Skin epidermis (tissue), 12 donors: ENCODE measurements around the gene NAALADL1.

Source experiments
- H3K27ac ChIP-seq, 21 experiments: fragments of 200-600 bp; sonication (generic) in 11 of 21; one replicate each; pipeline ENCODE4 v1.5.0; 2020; ENCODE audit warnings: mild to moderate bottlenecking in 3 of 21, inconsistent platforms in 2 of 21, moderate library complexity in 2 of 21
- H3K4me3 ChIP-seq, 7 experiments: fragments of 200-600 bp; sonication (generic) in 2 of 7; one replicate each; pipeline ENCODE4 v1.5.0; 2020; ENCODE audit warnings: inconsistent platforms in 2 of 7, mild to moderate bottlenecking in 2 of 7, moderate library complexity in 1 of 7

Gene NAALADL1

GRCh38 chr11:65058419-65059054 lies at the start of gene NAALADL1:
Gene NAALADL1 (minus strand): TSS chr11:65058553. CDS start chr11:65058521, 32 bp downstream.
- no peak within 1 kb of the TSS for H3K4me3 ChIP-seq
- H3K27ac ChIP-seq, result no peak within 1 kb of the TSS

GRCh38 chr11:65107751-65108468 lies 49.6 kb upstream of the NAALADL1 start:
- Histone ChIP-seq H3K4me3 (no peak overlapping the region), H3K27ac (peak overlapping the region in 3 of 21 experiments; percentile 4 to 33 (median 31))

GRCh38 chr11:65107078-65107477 lies 48.7 kb upstream of the NAALADL1 start:
- no peak overlapping the region for H3K27ac ChIP-seq
- no peak overlapping the region for H3K4me3 ChIP-seq

GRCh38 chr11:65104628-65105027 lies 46.3 kb upstream of the NAALADL1 start:
- H3K27ac ChIP-seq, result no peak overlapping the region
- H3K4me3 ChIP-seq, result no peak overlapping the region

- Histone ChIP-seq H3K27ac (peak overlapping the region in 1 of 21 experiments; percentile 10), H3K4me3 (no peak overlapping the region)
Measured at GRCh38 chr11:65103476-65103875, 45.1 kb upstream of the NAALADL1 start.

- H3K4me3 ChIP-seq, result no peak overlapping the region
Measured at GRCh38 chr11:65102142-65103095, 44.1 kb upstream of the NAALADL1 start.

GRCh38 chr11:65100674-65101350 lies 42.5 kb upstream of the NAALADL1 start:
- Histone ChIP-seq H3K27ac (peak overlapping the region in 4 of 21 experiments; percentile 8 to 54 (median 26)), H3K4me3 (no peak overlapping the region)

More at GRCh38 chr11:65102142-65103095, 44.1 kb upstream of the NAALADL1 start:
- H3K27ac ChIP-seq, result peak overlapping the region in 6 of 21 experiments; percentile 1 to 36 (median 20)

GRCh38 chr11:65096926-65097325 lies 38.6 kb upstream of the NAALADL1 start:
- Histone ChIP-seq H3K4me3 (peak overlapping the region; percentile 67 to 96 (median 80)), H3K27ac (peak overlapping the region in 19 of 21 experiments; percentile 55 to 98 (median 92))

- H3K27ac ChIP-seq, result peak within 1 kb of the TSS; percentile 55 to 98 (median 90)
- peak within 1 kb of the TSS; percentile 67 to 96 (median 80) for H3K4me3 ChIP-seq
Measured at GRCh38 chr11:65095974-65096806, 37.8 kb upstream of the NAALADL1 start, which contains the start of gene VPS51. Gene VPS51 (plus strand): TSS chr11:65096214. CDS start chr11:65096251, 37 bp downstream.

GRCh38 chr11:65095427-65095826 lies 37.1 kb upstream of the NAALADL1 start:
- peak overlapping the region in 3 of 7 experiments; percentile 77 to 96 (median 91) for H3K4me3 ChIP-seq

GRCh38 chr11:65090628-65091027 lies 32.3 kb upstream of the NAALADL1 start:
- Histone ChIP-seq H3K4me3 (no peak overlapping the region), H3K27ac (no peak overlapping the region)

More at GRCh38 chr11:65095427-65095826, 37.1 kb upstream of the NAALADL1 start:
- H3K27ac ChIP-seq, result peak overlapping the region in 17 of 21 experiments; percentile 55 to 98 (median 90)

GRCh38 chr11:65089621-65090020 lies 31.3 kb upstream of the NAALADL1 start:
- Histone ChIP-seq H3K4me3 (no peak overlapping the region), H3K27ac (no peak overlapping the region)

GRCh38 chr11:65087827-65088226 lies 29.5 kb upstream of the NAALADL1 start:
- Histone ChIP-seq H3K27ac (no peak overlapping the region), H3K4me3 (no peak overlapping the region)

GRCh38 chr11:65087216-65087615 lies 28.9 kb upstream of the NAALADL1 start:
- H3K4me3 ChIP-seq, result no peak overlapping the region
- no peak overlapping the region for H3K27ac ChIP-seq

GRCh38 chr11:65086809-65087208 lies 28.5 kb upstream of the NAALADL1 start:
- H3K4me3 ChIP-seq, result no peak overlapping the region
- H3K27ac ChIP-seq, result no peak overlapping the region

GRCh38 chr11:65085446-65085845 lies 27.1 kb upstream of the NAALADL1 start:
- Histone ChIP-seq H3K4me3 (no peak overlapping the region), H3K27ac (peak overlapping the region in 1 of 21 experiments; percentile 96)

GRCh38 chr11:65084598-65085375 lies 26.4 kb upstream of the NAALADL1 start:
- peak overlapping the region; percentile 27 to 97 (median 93) for H3K27ac ChIP-seq
- H3K4me3 ChIP-seq, result peak overlapping the region; percentile 58 to 98 (median 73)
